ENCODE results near the gene CASKIN1.

The CASKIN1 gene

DNA sequence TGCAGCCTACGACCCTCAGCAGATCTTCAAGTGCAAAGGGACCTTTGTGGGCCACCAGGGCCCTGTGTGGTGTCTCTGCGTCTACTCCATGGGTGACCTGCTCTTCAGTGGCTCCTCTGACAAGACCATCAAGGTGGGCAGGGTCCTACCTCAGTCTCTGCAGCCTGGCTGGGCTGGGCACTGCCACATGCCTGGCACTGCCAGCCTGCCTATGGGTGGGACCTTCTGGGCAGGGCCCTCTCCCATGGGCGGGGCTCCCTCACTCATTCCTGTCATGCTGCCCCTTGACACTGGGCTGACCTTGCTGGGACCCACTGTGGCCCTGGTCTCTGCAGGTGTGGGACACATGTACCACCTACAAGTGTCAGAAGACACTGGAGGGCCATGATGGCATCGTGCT, 22.5 kb downstream of the CASKIN1 start:
- no peak for DNase-seq

- DNase-seq = no peak
Measured at GRCh38 chr16:2173366-2173765, 23.0 kb downstream of the CASKIN1 start.

DNA sequence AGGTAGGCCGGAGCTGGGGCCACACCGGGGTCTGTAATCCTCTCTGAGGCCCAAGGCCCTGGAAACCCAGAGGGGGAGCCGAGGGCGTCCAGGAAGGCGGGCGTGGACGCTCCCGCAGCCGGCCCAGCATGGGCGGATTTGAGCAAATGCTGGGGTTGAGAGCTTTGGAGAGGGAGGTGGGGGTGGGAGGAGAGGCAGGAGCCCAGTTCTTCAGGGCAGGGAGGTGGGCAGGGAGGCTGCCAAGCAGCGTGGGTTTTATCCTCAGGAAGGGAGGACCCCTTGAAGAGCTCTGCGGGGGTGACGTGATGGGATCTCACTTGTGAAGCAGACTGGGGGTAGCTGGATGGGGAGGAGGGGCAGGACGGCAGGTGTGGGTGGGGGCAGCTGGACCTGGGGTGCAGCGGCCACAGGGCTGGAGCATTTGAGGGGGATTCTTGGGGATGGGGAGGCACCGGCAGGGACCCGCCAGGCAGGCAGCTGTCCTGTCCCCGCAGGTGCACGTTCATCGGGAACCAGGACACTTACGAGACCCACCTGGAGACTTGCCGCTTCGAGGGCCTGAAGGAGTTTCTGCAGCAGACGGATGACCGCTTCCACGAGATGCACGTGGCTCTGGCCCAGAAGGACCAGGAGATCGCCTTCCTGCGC, 23.6 kb downstream of the CASKIN1 start:
- no peak for DNase-seq

DNA sequence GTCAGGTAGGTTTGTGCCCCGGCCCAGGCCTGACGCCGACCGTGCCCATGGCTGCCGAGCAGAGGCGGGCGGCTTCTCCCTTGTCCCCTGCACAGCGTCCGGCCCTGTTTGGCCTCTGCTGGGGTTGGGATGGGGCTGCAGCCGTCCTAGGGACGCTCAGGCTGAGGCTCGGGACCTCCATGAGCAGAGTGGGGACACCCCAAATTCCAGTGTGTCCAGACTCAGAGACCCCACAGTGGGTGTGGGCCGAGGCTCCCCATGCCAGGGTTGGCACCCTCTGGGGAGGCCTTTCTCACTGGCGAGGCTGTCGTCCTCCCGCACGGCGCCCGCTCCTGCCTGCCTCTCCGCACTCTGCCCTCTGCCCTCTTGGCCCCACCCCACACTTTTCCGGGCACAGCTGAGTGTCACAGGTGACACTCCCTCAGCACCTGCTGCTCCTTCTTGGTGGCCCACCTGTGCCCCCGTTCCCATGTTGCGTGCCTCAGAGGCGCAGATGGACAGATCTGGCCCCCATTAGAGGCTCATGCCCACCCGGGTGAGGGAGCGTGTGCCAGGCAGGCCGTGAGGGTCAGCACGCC, 24.7 kb downstream of the CASKIN1 start:
- no peak for DNase-seq

- DNase-seq = no peak
Measured at GRCh38 chr16:2170587-2171435, 25.6 kb downstream of the CASKIN1 start.

DNA sequence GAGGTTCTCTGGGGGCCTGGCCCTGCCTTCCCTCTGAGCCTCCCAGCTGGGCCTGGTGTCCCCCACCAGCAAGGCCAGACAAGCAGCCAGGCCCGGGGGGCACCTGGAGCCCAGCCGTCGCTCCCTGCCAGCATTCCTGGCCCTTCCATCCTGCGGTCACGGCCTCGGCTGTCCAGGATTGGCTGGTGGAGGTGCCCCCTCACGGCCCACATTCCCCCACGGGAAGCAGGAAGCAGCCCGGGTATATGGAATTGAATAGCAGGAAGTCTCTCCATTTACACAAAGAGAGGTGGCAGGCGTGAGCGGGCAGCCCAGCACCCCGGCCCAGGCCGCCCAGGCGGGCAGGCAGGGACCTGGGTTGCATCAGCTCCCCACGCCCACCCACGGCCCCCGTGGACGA, 26.3 kb downstream of the CASKIN1 start:
- no peak for DNase-seq

GRCh38 chr16:2167068-2167638, 29.3 kb downstream of the CASKIN1 start:
- DNase-seq = no peak

GRCh38 chr16:2166263-2167067, 29.9 kb downstream of the CASKIN1 start:
- no peak for DNase-seq

DNA sequence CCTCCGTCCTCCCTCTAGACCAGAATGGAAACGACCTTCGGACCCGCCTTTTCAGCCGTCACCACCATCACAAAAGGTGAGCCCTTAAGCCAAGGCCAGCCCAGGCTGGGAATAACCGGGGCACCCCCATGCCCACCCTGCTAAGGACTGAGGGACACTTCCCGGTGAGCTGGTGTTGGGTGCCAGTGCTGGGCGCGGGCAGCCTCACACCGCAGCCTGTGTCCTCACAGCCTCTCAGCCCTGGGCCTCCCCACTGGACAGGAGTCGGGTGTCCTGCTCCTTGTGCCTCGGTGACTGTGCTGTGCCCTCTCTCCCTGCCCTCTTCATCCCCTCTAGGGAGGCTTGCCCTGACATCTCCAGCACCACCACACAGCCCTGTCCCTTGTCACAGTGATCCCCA, 30.5 kb downstream of the CASKIN1 start:
- no peak for DNase-seq

- DNase-seq = no peak
Measured at GRCh38 chr16:2163211-2163881, 33.1 kb downstream of the CASKIN1 start.

DNA sequence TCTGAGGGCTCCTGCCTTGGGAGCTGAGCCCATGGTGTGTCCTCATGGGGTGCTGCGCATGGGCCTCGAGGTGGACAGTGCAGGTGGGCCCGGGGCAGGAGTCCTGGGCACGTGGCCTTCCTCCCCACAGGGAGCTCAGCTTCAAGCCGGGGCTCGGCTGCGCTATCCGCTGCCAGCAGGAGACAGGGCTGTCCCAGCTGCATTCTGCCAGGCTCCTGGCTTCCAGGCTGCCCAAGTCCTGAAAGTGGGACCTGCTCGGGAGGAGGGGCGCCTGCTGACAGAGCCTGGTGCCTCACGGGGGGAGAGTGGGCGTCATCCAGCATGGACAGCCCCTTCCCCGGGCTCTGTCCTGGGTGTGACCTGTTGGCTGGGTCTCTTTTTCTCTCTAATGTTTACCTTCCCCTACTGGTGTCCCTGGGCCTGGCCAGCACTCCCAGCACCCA, 33.7 kb downstream of the CASKIN1 start:
- DNase-seq = no peak

GRCh38 chr16:2161911-2162310, 34.5 kb downstream of the CASKIN1 start:
- no peak for DNase-seq

GRCh38 chr16:2160915-2161551, 35.4 kb downstream of the CASKIN1 start:
- no peak for DNase-seq

GRCh38 chr16:2159175-2159838, 37.1 kb downstream of the CASKIN1 start:
- no peak for DNase-seq

- no peak for DNase-seq
Measured at GRCh38 chr16:2158262-2158638, 38.2 kb downstream of the CASKIN1 start.

DNA sequence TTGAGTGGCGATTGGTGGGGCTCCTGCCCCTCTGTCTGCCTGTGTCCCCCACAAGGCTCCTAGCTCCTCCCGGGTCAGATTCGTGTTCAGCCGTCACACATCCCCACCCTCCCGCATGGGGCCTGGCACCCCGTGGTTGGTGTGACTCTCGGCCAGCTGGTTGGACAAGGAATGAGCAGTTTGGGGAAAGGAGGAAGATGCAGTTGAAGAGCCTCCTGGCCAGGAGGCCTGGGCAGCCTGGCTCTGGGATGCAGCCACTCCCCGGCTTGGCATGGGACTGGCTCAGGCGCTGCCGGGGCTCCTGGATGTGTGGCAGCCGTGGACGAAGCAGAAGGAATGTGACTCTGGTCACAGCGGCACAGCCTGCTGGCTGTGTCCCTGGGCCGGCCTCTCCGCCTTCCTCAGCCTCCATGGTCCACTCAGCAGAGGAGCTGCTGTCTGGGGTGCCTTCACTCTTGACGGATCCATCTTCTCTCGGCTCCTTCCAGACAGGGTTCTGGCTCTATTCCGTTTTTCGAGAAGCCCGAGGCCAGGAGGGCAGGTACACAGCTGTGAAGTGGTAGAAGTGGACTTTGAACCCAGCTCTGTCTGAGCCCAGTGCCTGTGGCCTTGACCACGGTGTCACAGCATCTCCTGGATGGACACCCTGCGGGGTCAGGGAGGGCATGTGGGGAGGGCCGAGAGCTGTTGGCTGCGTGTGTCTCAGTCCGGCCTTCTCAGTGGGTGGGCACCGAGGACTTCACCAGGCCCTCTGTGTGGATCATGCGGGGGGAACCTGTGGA, 38.7 kb downstream of the CASKIN1 start:
- no peak for DNase-seq

DNA sequence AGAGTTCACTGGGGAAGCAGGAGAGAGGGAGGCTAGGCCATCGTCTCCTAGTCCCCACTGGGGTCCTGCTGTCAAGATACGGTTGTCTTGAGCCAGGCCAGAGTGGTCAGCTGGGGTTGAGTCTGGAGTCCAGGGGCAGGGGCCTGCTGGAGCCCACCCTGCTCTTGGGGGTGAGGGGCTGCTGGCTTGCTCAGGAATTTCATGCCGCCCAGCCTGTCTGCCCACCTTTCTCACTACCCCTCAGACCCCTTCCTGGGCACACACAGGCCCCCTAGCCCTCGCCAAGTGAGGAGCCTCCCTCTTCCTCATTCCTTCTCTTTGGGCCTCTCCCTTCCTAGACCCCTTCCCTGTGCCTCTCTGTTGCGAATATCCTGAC, 39.6 kb downstream of the CASKIN1 start:
- DNase-seq = no peak

DNA sequence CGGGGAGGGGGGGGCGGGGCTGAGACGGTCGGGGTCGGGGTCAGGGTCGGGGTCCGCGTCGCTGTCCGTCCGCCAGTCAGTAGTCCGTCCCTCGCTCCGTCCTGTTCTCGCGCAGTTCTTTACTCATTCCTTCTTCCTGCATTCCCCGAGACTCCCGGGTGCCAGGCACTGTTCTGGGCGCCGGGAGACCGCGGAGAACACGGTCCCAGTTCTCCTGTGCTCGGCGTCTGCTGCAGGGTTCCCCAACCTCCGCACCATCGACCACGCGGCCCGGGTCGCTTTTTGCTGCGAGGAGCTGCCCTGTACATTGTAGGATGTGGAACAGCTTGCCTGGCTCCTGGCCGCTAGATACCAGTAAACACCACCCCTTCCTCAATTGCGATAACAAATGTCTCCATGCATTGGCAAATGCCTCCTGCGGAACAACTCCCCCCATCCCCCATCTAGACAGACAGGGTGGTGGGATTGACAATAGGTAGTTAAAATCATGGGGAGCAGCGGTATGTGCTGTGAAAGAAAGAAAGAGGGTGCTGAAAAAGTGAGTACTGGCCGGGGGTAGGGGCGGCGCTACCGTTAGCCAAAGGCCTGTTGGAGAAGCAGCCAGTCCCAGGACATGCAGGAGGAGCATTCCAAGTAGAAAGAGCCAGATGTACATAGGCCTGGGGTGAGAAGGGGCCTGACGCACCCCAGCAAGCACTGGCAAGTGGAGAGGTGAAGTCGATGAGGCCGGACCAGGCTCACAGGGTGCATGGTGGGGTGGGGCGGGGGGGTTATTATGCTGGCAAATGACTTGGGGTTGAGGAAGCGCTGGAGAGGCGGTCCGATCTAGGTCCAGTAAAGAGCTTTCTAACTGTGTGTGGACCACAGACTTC, 40.2 kb downstream of the CASKIN1 start:
- peak in 1 of 4 experiments; percentile 16 for DNase-seq
